GM12878 (cell line): ENCODE measurements around the gene SIDT2. TPM values are rescaled to one million over a fixed set of nuclear protein-coding genes. Genes with fewer than 3 reads are reported as not detected.

Source experiments
- ATAC-seq: fragments of 200-7000 bp; cut with Tn5 transposase; 3 replicates; pipeline ENCODE4 v1.9.1; 2020; ENCODE audit warnings: mild to moderate bottlenecking, moderate library complexity
- BruUV-seq: library from RNA; stranded (reverse); fragments of 400-500 nt; replicated peaks from 2 replicates; lab custom pipeline; 2021; lab: Mats Ljungman, UMichigan
- CTCF ChIA-PET: fragments of 300-600 bp; sonication (Branson Sonifier 250); formaldehyde crosslinking; extraction: SDS; loops from one replicate; lab custom pipeline; 2021; ENCODE audit warnings: inconsistent platforms; lab: Yijun Ruan, JAX
- POLR2A ChIA-PET: fragments of 350-600 bp; formaldehyde crosslinking; extraction: SDS; loops from one replicate; lab custom pipeline; 2021; ENCODE audit warnings: inconsistent platforms; lab: Charles Lee
- RAD21 ChIA-PET: fragments of 300-600 bp; sonication (Branson Sonifier 250); formaldehyde crosslinking; loops from one replicate; lab custom pipeline; 2023; ENCODE audit warnings: antibody characterized with exemption; ENCODE audit not compliant: unreplicated experiment; lab: Charles Lee
- SMC1A ChIA-PET: fragments of 300-600 bp; sonication (Branson Sonifier 250); formaldehyde crosslinking; loops from one replicate; lab custom pipeline; 2023; ENCODE audit not compliant: unreplicated experiment, uncharacterized antibody; lab: Charles Lee
- DNase-seq: peaks from one replicate; pipeline ENCODE4 v3.0.0-alpha.2; 2011; ENCODE audit warnings: low read depth, low spot score
- FAIRE-seq: peaks from 3 replicates; lab custom pipeline; 2011; peaks lifted over from hg19 to GRCh38; lab: Jason Lieb, UNC
- H2AFZ ChIP-seq: 2 replicates; pipeline ENCODE4 v1.6.0; 2011; ENCODE audit warnings: low read depth, low read length, control low read depth; ENCODE audit not compliant: control insufficient read depth
- H3K27ac ChIP-seq: 2 replicates; pipeline ENCODE4 v1.5.1; 2011; ENCODE audit warnings: control low read depth; ENCODE audit not compliant: control insufficient read depth, insufficient read depth
- H3K27me3 ChIP-seq, 2 experiments: replicated peaks in 1 of 2; 2 replicates each; pipeline versions ENCODE4 v1.6.0 to v1.6.1; 2011; ENCODE audit warnings: low read length in 1 of 2; ENCODE audit not compliant: control insufficient read depth in 2 of 2, insufficient read depth in 2 of 2
- H3K36me3 ChIP-seq, 2 experiments: 2 replicates each; pipeline ENCODE4 v1.5.1; 2011; ENCODE audit warnings: low read length in 1 of 2; ENCODE audit not compliant: control insufficient read depth in 2 of 2, insufficient read depth in 2 of 2
- H3K4me1 ChIP-seq: 2 replicates; pipeline ENCODE4 v1.6.1; 2011; ENCODE audit warnings: mild to moderate bottlenecking, low read length, moderate library complexity, mixed read lengths; ENCODE audit not compliant: control insufficient read depth, insufficient read depth
- H3K4me2 ChIP-seq: 2 replicates; pipeline ENCODE4 v1.6.0; 2011; ENCODE audit warnings: control low read depth; ENCODE audit not compliant: control insufficient read depth, insufficient read depth
- H3K4me3 ChIP-seq: fragments of 200-600 bp; sonication (generic); 2 replicates; pipeline ENCODE4 v1.5.1; 2016
- H3K79me2 ChIP-seq: 2 replicates; pipeline ENCODE4 v1.6.0; 2011; ENCODE audit warnings: low read length; ENCODE audit not compliant: control insufficient read depth, insufficient read depth
- H3K9ac ChIP-seq: 2 replicates; pipeline ENCODE4 v1.8.0; 2011; ENCODE audit warnings: low read length, control low read depth, mixed read lengths; ENCODE audit not compliant: control insufficient read depth, insufficient read depth
- H3K9me3 ChIP-seq: replicated peaks from 3 replicates; pipeline ENCODE4 v1.5.1; 2011; ENCODE audit warnings: mild to moderate bottlenecking, low read length; ENCODE audit not compliant: control insufficient read depth, insufficient read depth
- H4K20me1 ChIP-seq: 2 replicates; pipeline ENCODE4 v1.6.0; 2011; ENCODE audit not compliant: control insufficient read depth, insufficient read depth
- DPF2 ChIP-seq: fragments of 450-650 bp; IDR thresholded peaks from 2 replicates; pipeline ENCODE4 v1.6.1; 2017; ENCODE audit warnings: mild to moderate bottlenecking
- FOXK2 ChIP-seq: fragments of 450-650 bp; IDR thresholded peaks from 2 replicates; pipeline ENCODE4 v1.6.1; 2017; ENCODE audit warnings: mild to moderate bottlenecking, moderate library complexity
- MTA2 ChIP-seq: fragments of 450-650 bp; IDR thresholded peaks from 2 replicates; pipeline ENCODE4 v1.6.1; 2016; ENCODE audit warnings: low read depth, mild to moderate bottlenecking, moderate library complexity
- NR2F1 ChIP-seq: fragments of 450-650 bp; conservative IDR thresholded peaks from 2 replicates; pipeline ENCODE4 v1.6.1; 2017; ENCODE audit warnings: mild to moderate bottlenecking
- PAX8 ChIP-seq: fragments of 450-650 bp; IDR thresholded peaks from 2 replicates; pipeline ENCODE4 v1.6.1; 2017; ENCODE audit warnings: mild to moderate bottlenecking, moderate library complexity
- POU2F2 ChIP-seq: IDR thresholded peaks from 3 replicates; pipeline ENCODE4 v1.6.1; 2011; ENCODE audit warnings: low read depth, mild to moderate bottlenecking, low read length, borderline replicate concordance
- RBBP5 ChIP-seq: fragments of 200-600 bp; sonication (generic); conservative IDR thresholded peaks from 2 replicates; pipeline ENCODE4 v1.6.1; 2016
- SIX5 ChIP-seq: IDR thresholded peaks from 2 replicates; pipeline ENCODE4 v1.6.1; 2011; ENCODE audit warnings: mild to moderate bottlenecking, low read depth, low read length, moderate library complexity; ENCODE audit not compliant: severe bottlenecking
- TAF1 ChIP-seq: IDR thresholded peaks from 2 replicates; pipeline ENCODE4 v1.6.1; 2011; ENCODE audit warnings: mild to moderate bottlenecking, low read depth, low read length, borderline replicate concordance
- YY1 ChIP-seq: IDR thresholded peaks from 2 replicates; pipeline ENCODE4 v1.6.1; 2011; ENCODE audit warnings: low read depth, mild to moderate bottlenecking, low read length
- ZBED1 ChIP-seq: IDR thresholded peaks from 2 replicates; pipeline ENCODE4 v1.6.1; 2016; ENCODE audit warnings: borderline replicate concordance
- ZNF207 ChIP-seq: fragments of 450-650 bp; IDR thresholded peaks from 2 replicates; pipeline ENCODE4 v1.6.1; 2014; ENCODE audit warnings: antibody characterized with exemption, mild to moderate bottlenecking, borderline replicate concordance
- WGBS: methylation state at CpG from one replicate; pipeline ENCODE4 v1.1.6; 2016; ENCODE audit warnings: low lambda C conversion rate; ENCODE audit not compliant: insufficient replicate concordance, insufficient coverage; ENCODE audit errors: missing lambda C conversion rate; 5-methylcytosine and 5-hydroxymethylcytosine counted together
- in situ Hi-C: fragments of 300-500 bp; cut with MboI; formaldehyde crosslinking; loops from 9 replicates; pipeline ENCODE4 v1.14.3; 2018; ENCODE audit warnings: mixed read lengths
- intact Hi-C: fragments of 100-400 bp; cut with micrococcal nuclease; formaldehyde crosslinking; loops from one replicate; pipeline ENCODE4 v1.14.2; 2022; ENCODE audit not compliant: unreplicated experiment
- polyA plus RNA-seq, 11 experiments: library from polyadenylated mRNA; depleted of rRNA in 4 of 11; unstranded in 6 of 11; stranded (reverse) in 5 of 11; fragments of >200 nt; fragmentation: Nextera tagmentation in 4 of 11; fragmentation: Illumina TruSeq in 1 of 11; extraction: Ambion mirVana in 4 of 11; extraction: Trizol in 1 of 11; gene quantifications; 1 replicate in 1 of 11; 2 replicates in 10 of 11; pipeline versions ENCODE4 v1.2.1 to v1.2.3, GENCODE V29; 2011 to 2016; ENCODE audit warnings: inconsistent platforms in 2 of 11, missing spikeins in 2 of 11, low read depth in 1 of 11
- total RNA-seq, 4 experiments: library from RNA; depleted of rRNA in 3 of 4; stranded (reverse); fragments of >200 nt in 3 of 4; fragmentation: Illumina TruSeq in 1 of 4; extraction: Trizol in 1 of 4; gene quantifications; 2 replicates each; pipeline versions ENCODE4 v1.2.1 to v1.2.3, GENCODE V29; 2013 to 2021

Gene SIDT2
- total and polyA plus RNA-seq, 10 of the 15 experiments (the other 5 are each of a cell fraction or from before 2014, with no cell fraction given): 4.9 to 23.9 (median 10.3) TPM

DNA sequence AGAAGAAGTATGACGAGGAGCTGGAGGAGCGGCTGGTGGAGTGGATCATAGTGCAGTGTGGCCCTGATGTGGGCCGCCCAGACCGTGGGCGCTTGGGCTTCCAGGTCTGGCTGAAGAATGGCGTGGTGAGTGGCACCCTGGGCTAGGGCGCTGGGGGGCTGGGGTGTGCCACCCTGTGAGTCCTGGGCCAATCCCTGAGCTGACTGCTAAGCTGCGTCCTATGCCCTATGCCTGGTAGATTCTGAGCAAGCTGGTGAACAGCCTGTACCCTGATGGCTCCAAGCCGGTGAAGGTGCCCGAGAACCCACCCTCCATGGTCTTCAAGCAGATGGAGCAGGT lies 24.5 kb downstream of the SIDT2 start:
- H3K4me3 ChIP-seq: no peak overlapping the region
- no peaks in the 10 kb centered on the region for H3K27me3 ChIP-seq
- 87% methylated on average over 10 of the region's 10 CpGs for WGBS
- ATAC-seq (no peak), DNase-seq (no peak), FAIRE-seq (no peak)
- H3K4me2 ChIP-seq: no peak overlapping the region
- POLR2A ChIA-PET: no interaction called here
- no peak for TF ChIP-seq FOXK2
- TF ChIP-seq ZBED1: no peak
- no peak for TF ChIP-seq PAX8
- TF ChIP-seq RBBP5: no peak
- no peak for TF ChIP-seq POU2F2
- TF ChIP-seq YY1: no peak
- TF ChIP-seq ZNF207: no peak
- no peak for TF ChIP-seq SIX5
- no peak for TF ChIP-seq NR2F1
- no peak for TF ChIP-seq MTA2
- no peak for TF ChIP-seq DPF2
- TF ChIP-seq TAF1: no peak
- no peaks in the 10 kb centered on the region for H3K9me3 ChIP-seq
- SMC1A ChIA-PET: interaction anchor here (0.7 kb wide), 1 partner anchor 8 kb away, joined by 4 read pairs; no protein-coding TSS in a partner anchor
- H2AFZ ChIP-seq: no peak overlapping the region
- no peaks in the 10 kb centered on the region for H4K20me1 ChIP-seq
- peaks cover 0 to 4% of the 10 kb centered on the region in 2 experiments; a peak in 3 of 4 replicates for H3K36me3 ChIP-seq
- intact Hi-C loops (no loop called here), in situ Hi-C loops (no loop called here)
- H3K27ac ChIP-seq: no peak overlapping the region
- H3K4me1 ChIP-seq: no peaks in the 10 kb centered on the region
- RAD21 ChIA-PET: interaction anchor here (1.7 kb wide), 1 partner anchor 23 kb away, joined by 8 read pairs; no protein-coding TSS in a partner anchor
- H3K79me2 ChIP-seq: no peaks in the 10 kb centered on the region
- BruUV-seq: no TSS peak
- CTCF ChIA-PET: interaction anchor here (2.6 to 3.2 kb wide), 2 partner anchors 22 to 24 kb away, joined by 9 to 16 read pairs; no protein-coding TSS in a partner anchor
- H3K9ac ChIP-seq: no peak overlapping the region
